DMS 273 (cell line): ENCODE data around the gene SLC52A1.
A peak's percentile ranks its signal among the peaks of the same experiment; 100 is the strongest.

Source experiments
- DNase-seq: peaks from one replicate; lab custom pipeline; 2025; ENCODE audit not compliant: unreplicated experiment; lab: John Stamatoyannopoulos, UW

The SLC52A1 gene

DNA sequence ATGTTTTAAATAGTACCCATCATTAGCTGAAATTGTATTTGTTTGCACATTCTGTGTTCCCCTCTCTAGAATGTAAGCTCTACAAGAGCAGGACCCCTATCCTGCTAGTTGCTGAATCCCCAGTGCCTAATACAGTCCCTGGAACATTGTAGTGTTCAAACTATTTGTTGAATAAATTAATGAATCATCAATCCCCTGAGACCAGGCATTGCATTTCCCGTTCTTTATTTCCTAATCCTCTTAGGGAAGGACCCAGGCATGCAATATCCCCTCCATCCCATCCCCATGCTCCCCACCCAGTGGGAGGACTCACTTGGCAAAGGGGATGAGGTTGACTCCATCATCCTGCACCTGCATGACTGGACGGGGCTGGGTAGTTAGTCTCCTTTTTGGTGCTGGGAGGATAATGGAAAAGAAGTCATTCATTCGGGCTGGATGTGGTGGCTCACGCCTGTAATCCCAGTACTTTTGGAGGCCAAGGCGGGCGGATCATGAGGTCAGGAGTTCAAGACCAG is 41.1 kb downstream of the SLC52A1 start:
- no peak for DNase-seq

DNA sequence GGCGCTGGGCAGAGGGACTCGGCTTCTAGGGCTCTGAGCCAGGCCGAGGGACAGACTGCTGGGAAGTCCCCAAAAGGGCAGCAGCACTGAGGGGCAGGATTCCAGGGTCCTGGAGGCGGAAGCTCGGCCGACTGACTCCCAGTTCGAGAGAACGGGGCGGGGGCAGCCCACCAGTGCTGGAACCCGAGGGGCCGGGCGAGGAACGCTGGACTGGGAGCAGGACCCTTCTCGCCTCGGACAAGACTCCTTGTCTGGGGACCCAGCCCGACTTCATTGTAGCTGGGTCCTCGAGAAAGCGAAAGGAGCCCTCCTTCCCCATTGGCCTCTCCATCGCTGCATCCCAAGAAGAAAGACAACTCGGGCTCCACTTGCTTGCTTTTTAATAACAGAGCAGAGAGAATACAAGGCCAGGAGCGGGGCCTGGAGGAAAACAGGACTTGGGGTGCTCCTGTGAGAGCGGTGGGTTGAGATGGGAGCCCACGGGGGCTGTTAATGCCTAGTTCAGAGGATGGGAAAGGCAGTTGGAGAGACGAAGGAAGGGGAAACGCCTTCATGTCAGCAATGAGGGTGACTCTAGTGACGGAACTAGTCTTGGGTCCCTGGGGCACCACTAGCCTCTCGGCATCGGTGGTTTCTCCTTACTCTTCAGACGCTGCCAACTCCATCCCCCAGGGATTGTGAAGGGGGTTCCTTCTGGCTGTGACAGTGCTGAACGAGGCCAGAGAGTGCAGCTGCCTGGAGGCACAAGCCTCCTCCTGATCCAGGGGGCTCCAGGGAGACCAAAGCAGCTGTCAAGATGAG is 47.3 kb downstream of the SLC52A1 start:
- no peak for DNase-seq

DNA sequence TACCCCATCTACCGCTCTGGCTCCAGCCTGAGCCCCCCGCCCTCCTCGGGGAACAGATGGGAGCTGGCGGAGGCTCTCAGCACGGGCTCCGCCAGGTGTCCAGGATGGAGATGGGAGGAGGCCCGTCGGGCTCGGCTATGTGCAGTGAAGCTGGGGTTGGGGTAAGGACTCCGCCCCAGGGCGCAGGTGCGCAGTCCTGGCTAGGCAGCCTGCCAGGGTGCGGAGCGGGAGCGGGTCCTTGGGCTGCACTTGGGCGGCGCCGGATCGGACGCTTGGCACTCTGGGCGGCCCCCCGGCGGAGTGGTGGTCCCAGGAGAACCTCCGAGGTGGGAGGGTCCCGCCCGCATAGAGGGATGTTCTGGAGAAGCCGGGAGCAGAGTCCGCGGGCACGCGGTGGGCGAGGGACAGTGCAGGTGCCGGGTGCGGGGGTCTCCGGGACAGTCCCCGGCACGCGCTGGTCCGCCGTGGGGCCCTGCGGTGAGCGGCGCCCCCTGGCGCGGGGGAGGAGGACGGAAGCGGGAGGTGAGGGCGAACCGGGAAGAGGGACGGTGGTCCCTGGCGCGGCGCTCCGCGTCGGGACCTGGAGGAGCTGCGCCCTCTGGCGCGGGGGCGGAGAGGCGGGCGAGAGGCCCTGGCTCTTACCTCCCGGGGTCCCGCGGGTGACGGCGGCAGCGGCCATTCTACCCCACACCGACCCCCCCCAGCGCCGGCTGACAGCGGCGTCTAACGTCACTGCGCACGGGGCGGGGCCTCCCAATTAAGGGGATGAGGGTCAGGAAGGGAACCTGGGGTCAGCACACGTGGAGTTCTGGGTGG is 48.1 kb downstream of the SLC52A1 start, which contains the start of gene CAMTA2:
CAMTA2 (minus strand) TSS at position 725 of the 816 bp plus-strand sequence. CDS start 1,453 bp downstream, outside the sequence.
- DNase-seq: peak; percentile 84

DNA sequence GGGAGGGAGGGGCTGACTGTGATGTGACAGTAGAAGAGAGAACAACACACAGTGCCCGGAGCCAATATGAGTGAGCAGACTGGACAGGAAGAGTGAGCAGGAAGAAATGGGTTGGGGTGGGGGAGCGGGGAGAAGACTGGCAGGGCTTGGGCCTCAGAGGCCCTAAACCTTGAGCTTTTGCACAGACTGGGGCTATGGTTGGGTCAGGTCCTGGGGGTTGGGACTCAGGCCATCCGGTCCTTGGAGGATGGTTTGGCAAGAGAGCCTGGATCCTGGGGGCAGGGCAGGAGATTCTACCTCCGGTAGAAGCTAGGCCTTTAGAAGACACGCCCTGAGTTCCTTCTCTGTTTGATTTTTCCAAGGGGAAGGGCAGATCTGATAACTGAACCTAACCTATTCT is 48.8 kb downstream of the SLC52A1 start:
- DNase-seq: no peak
